Measurements from ENCODE around the gene CCDC182.

Gene CCDC182

DNA sequence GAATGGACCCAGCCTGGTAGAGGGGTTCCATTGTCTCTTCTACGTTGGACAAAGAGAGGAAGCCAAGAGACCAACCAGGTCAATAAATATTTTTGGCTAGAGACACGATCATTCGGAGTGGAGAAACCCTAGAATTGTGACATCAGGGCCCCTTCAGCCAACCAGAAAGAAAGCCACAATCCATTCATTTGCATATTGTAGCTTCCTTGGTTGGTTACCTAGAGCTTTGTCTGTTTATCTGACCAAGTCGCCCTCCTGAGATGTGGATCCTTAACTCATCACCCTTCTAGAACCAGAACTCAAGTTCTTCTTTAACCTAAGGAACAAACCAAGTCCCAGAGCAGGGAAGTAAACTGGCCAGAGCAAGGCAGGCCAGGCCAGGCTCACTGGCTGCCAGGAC, at the start of gene CCDC182:
Gene CCDC182, minus strand, starts transcription at position 58 of the 400 bp plus-strand sequence. Its CDS starts 27 bp downstream, at position 31.
- DNase-seq = no peak

- no peak for DNase-seq
These were observed 49.7 kb upstream of the CCDC182 start for GRCh38 chr17:57794841-57795240.

DNA sequence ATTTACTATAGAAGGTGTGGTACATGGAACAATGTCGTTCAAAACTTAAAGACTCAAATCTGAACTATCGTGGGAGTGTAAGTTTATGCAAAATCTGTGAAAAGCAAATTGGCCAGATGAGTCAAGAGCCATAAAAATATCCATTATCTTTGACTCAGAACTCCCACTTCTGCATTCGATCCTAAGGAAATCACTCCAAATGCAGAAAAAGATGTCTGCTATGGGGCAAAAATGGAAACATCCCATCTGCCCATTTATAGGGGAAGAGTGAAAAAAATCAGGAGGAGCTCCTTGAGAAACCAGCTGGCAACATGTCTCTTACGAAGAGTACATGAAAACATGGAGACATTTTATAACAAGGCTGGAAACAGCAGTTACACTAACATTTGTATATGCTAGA, 43.6 kb upstream of the CCDC182 start:
- DNase-seq = no peak

- no peak for DNase-seq
These were observed 39.9 kb upstream of the CCDC182 start for GRCh38 chr17:57785022-57785421.

- no peak for DNase-seq
These were observed 39.3 kb upstream of the CCDC182 start for GRCh38 chr17:57784226-57784895.

DNA sequence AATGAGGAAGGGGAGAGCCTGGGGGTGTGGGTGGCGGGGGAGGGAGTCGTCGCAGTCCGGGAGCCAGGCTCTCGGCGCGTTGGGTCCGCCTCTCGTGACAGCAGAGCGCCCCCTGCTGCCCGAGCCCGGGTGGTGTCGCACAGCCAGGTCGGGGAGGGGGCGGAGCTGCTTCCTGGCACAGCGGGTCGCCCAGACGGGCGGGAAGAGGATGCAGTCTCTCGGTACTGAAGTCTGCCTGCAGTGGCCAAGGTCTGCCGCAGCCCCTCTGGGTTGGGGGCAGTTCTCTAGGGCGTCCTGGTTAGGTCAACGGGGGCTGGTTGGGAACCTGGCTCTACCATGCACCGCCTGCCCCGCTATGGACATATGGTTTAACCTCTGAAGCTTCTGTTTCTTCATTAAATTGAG, 38.2 kb upstream of the CCDC182 start:
- DNase-seq = peak; percentile 49

DNA sequence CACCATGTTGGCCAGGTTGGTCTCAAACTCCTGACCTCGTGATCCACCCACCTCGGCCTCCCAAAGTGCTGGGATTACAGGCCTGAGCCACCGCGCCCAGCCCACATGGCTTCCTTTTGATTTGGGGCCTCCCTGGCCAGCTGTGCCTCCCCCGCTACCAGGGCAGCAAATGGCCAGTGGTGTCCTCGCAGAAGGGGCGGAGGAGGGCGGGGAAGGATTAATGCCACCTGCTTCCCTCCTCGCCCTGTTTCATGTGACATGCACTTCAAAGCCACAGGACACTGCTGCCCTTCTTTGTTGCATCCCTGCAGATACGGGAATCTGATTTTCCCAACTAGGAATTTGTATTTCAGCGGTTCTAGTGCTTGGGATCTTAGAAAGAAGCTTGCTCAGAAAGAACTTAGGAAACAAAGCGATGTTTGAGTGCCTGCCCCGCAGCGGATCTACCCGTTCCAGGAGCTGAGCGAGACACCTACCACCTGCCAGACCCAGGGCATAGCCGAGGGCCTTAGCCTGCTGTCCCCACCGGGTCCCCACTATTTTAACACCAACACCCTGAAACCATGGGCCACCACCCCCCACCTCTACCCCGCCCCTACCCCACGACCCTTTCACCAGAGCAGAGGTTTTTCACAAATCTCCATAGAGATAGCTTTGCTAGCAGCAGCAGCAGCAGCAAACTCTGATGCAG, 37.7 kb upstream of the CCDC182 start:
- peak; percentile 56 for DNase-seq

GRCh38 chr17:57782062-57782490, 37.0 kb upstream of the CCDC182 start:
- no peak for DNase-seq

DNA sequence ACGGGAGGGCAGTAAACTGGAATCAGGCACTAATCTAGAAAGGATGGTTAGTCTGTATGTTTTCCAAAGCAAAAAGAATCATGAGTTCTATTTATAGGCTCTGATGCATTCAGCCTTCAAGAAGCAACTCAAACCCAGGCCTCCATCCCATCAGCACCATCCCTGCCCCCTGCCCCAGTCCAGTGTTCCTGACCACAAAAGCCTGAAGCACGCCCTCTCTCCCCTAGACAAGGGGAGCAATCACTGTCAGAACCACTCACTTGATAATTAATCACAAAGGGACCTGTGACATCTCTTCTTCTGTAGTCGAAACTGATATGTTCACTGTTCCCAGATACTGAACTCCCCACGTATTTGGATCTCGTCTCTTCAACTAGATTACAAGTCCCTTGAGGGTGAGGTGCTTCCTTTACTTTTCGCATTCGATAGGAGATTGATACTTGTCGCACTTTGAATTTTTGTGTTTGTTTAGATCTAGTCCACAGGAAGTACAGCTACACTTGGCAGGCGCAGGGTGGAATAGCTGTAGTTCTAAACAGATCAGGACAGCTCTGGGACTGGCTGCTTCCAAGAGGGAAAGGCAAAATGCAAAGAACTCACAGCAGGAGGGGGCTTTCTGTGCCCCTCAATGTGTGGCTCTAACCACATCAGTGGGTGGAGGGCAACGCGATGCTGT, 36.4 kb upstream of the CCDC182 start:
- DNase-seq = no peak

GRCh38 chr17:57779706-57780105, 34.6 kb upstream of the CCDC182 start:
- DNase-seq = no peak

DNA sequence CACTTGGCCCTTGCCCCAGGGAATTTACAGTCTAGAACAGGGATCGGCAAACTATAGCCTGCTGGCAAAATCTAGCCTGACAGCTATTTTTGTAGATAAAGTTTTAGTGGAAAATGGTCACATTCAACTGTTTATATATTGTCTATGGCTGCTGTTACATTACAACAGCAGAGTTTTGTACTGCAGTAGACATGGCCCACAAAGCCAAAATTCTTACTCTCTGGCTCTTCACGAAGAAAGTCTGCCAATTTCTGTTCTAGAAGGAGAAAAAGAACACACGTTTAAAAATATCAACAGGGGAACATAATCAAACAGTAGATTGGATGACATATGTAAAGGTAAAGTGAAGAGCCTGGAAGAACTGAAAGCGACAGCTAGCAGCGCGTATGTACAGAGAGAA, 33.2 kb upstream of the CCDC182 start:
- no peak for DNase-seq

DNA sequence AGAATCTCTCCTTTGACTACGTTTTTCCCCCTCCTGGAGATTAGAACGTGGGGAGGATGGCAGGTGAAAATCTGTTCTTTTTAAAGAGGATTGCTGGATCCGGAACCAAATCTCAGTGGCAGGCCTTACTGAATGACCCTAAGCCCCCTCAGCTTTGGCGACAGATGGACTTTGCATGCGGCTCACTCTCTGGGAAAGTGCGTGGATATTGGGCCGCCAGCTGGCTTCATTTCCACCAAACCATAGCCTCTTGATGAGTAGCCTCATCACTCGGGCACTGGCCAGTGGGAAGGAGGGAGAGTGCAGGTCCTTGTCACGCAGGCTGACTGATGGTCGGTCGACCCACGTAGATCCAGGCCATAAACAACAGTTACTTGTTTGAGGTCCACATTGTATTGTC, 31.3 kb upstream of the CCDC182 start:
- no peak for DNase-seq

- DNase-seq = no peak
These were observed 29.8 kb upstream of the CCDC182 start for GRCh38 chr17:57774872-57775271.

GRCh38 chr17:57773557-57773956, 28.5 kb upstream of the CCDC182 start:
- no peak for DNase-seq

- no peak for DNase-seq
These were observed 27.7 kb upstream of the CCDC182 start for GRCh38 chr17:57772774-57773173.

GRCh38 chr17:57767561-57767960, 22.5 kb upstream of the CCDC182 start:
- no peak for DNase-seq

DNA sequence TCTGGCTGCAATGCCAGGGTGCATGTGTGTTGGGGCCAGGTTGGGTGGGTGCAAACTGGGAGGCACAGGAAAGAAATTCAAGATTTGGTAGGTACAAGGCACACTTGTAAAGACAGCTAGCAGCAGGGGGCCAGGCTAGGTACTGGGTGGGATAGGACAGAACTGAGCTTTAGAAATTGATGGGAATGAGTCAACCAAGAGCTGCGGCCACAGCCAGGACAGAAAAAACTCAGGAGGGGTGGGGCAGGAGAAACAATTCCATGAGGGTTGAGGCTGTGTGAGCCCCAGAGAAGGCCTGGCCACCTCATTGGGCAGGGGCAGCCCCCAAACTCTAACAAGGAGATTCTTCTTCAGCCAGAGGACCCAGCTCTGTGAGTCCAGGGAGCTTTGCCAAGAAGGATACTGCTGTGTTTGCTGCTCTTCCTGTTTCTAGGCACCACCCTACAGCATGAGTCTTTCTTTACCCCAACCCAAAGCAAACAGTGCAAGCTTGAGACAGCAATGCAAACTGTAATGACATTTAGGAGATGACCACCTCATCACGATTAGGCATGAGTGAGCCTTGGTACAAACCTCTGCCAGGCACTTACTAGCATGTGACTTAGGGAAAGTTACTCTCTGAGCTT, 21.3 kb upstream of the CCDC182 start:
- no peak for DNase-seq

DNA sequence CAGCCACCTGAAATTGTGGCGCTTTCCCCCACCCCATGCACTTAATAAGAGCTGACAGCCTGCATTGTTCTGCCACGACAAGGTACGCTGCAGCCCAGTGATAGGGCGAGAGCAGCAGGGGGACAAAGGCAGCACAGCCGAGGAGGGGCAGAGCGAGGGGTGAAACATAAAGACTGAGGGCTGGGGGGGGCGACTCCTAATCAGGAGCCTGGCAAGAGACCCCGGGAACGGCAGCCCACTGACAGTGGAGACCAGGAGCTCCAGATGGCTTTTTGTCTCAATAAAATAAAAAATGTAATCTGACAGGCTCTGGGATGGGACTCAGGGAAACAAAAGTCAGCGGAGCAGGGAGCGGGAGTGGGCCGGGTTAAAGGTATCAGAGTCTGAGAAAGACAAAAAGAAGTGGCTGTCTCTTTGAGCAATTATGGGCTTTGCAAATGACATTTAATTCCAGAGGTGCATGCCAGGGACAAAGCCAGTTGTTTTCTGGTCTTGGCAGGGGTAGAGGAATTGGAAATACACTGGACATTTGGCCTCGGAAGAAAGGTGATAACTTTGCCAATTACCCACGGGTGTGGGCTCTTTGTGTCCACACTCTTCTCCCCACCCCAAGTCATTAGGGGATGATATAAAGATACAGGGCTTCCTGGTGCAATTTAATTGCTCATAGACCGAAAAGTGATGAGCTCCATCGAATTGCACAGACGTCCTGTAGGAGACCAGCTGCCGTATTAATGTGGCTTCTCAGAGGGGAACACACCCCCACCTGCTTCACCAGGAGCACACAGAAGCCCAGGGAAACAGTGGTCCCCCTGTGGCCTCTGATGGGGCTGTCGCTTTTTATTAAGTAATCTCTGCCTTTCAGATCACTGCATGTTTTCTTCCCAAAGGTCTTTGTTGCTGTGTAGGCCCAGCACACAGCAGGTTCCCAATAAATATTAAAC, 17.6 kb upstream of the CCDC182 start:
- DNase-seq = no peak

GRCh38 chr17:57761887-57762286, 16.8 kb upstream of the CCDC182 start:
- DNase-seq = no peak

- no peak for DNase-seq
These were observed 14.9 kb upstream of the CCDC182 start for GRCh38 chr17:57760046-57760445.

DNA sequence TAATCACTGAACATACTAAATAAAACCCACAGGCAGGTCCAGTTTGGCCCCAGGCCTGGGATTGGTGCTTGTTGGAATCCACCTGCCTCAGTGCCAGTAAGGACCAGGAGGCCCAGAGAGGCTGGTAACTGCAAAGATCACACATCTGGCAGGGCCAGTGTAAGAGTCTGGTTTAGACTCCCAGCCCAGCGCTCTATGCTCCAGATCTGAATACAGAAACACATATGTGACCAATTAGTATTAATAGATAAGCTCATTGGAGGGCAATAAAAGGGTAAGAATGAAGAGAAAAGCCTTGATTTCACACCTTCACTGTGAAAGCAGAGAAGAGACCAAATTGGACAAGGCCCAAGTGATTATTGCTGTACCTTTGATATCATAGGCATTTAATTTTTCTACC, 13.6 kb upstream of the CCDC182 start:
- DNase-seq = no peak

DNA sequence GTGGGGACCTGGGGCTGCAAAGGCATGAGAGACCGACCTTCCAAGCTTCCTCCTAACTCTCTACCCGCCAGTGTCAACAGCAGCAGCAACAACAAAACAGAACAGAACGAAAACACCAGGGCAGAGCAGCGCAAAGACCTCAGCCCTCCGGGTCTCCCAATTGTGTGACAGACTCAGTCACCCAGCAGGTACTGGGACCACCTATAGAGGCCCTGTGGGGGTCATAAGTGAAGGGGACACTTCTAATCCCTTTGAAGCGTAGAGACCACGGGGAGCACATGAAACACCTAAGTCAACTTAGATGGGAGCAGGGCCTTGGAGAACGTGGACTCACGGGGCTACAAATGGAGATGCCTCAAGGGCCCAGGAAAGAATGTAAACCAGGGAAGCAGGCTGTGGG, 12.6 kb upstream of the CCDC182 start:
- no peak for DNase-seq

GRCh38 chr17:57756951-57757350, 11.9 kb upstream of the CCDC182 start:
- no peak for DNase-seq

All from NCI-H1417 treated with DMSO at 0.1 percent for 48 hours (cell line).